Hepatocyte (in vitro differentiated cells): ENCODE results near the gene POLR2M. TPM values are rescaled to one million over a fixed set of nuclear protein-coding genes. Genes with fewer than 3 reads are reported as not detected.

Experiments
- DNase-seq: peaks from one replicate; pipeline ENCODE4 v3.0.0-alpha.2; 2016; ENCODE audit warnings: low spot score
- H2AFZ ChIP-seq: fragments of 200-600 bp; sonication (generic); 2 replicates; pipeline ENCODE4 v1.6.0; 2016; ENCODE audit warnings: antibody characterized with exemption, mild to moderate bottlenecking
- H3K27ac ChIP-seq: fragments of 200-600 bp; sonication (generic); 2 replicates; pipeline ENCODE4 v1.5.1; 2016; ENCODE audit warnings: mild to moderate bottlenecking
- H3K27me3 ChIP-seq: fragments of 200-600 bp; sonication (generic); 2 replicates; pipeline ENCODE4 v1.6.1; 2016
- H3K36me3 ChIP-seq: fragments of 200-600 bp; sonication (generic); replicated peaks from 2 replicates; pipeline ENCODE4 v1.5.1; 2016; ENCODE audit warnings: low read depth; ENCODE audit not compliant: insufficient read depth
- H3K4me1 ChIP-seq: fragments of 200-600 bp; sonication (generic); 2 replicates; pipeline ENCODE4 v1.5.1; 2016; ENCODE audit warnings: mild to moderate bottlenecking, moderate library complexity; ENCODE audit not compliant: insufficient read depth
- H3K4me2 ChIP-seq: fragments of 200-600 bp; sonication (generic); 2 replicates; pipeline ENCODE4 v1.6.0; 2016
- H3K4me3 ChIP-seq: fragments of 200-600 bp; sonication (generic); 2 replicates; pipeline ENCODE4 v1.5.1; 2016; ENCODE audit warnings: mild to moderate bottlenecking
- H3K79me2 ChIP-seq: fragments of 200-600 bp; sonication (generic); 2 replicates; pipeline ENCODE4 v1.6.0; 2017; ENCODE audit warnings: mild to moderate bottlenecking
- H3K9me2 ChIP-seq: fragments of 200-600 bp; sonication (generic); replicated peaks from 2 replicates; pipeline ENCODE4 v1.6.0; 2017; ENCODE audit warnings: mild to moderate bottlenecking; ENCODE audit not compliant: insufficient read depth
- H3K9me3 ChIP-seq: fragments of 200-600 bp; sonication (generic); 2 replicates; pipeline ENCODE4 v1.5.1; 2016; ENCODE audit warnings: low read depth, mild to moderate bottlenecking
- H4K20me1 ChIP-seq: fragments of 200-600 bp; sonication (generic); 2 replicates; pipeline ENCODE4 v1.6.0; 2016; ENCODE audit warnings: mild to moderate bottlenecking; ENCODE audit not compliant: insufficient read depth, poor library complexity, severe bottlenecking
- CTCF ChIP-seq: fragments of 200-600 bp; sonication (generic); IDR thresholded peaks from 2 replicates; pipeline ENCODE4 v1.5.1; 2016; ENCODE audit warnings: antibody characterized with exemption, mild to moderate bottlenecking; ENCODE audit not compliant: poor library complexity
- EZH2 ChIP-seq: fragments of 200-600 bp; sonication (generic); IDR thresholded peaks from 2 replicates; pipeline ENCODE4 v1.6.1; 2016; ENCODE audit warnings: antibody characterized with exemption, mild to moderate bottlenecking, borderline replicate concordance
- EZH2phosphoT487 ChIP-seq: fragments of 200-600 bp; sonication (generic); IDR thresholded peaks from one replicate; pipeline ENCODE4 v1.6.1; 2018; ENCODE audit warnings: antibody characterized with exemption, mild to moderate bottlenecking, low read depth, moderate library complexity; ENCODE audit not compliant: unreplicated experiment, severe bottlenecking
- whole genome bisulfite sequencing: methylation state at CpG from one replicate; pipeline ENCODE4 v1.1.6; 2016; ENCODE audit warnings: low lambda C conversion rate; ENCODE audit errors: missing lambda C conversion rate; 5-methylcytosine and 5-hydroxymethylcytosine counted together
- polyA plus RNA-seq: library from polyadenylated mRNA; unstranded; fragments of >200 nt; fragmentation: Nextera tagmentation; extraction: Ambion mirVana; gene quantifications from 2 replicates; pipeline ENCODE4 v1.2.1, GENCODE V29; 2016
- total RNA-seq: library from RNA; depleted of rRNA; stranded (reverse); fragments of >200 nt; gene quantifications from 2 replicates; pipeline ENCODE4 v1.2.3, GENCODE V29; 2014

The POLR2M gene
- total and polyA plus RNA-seq, 2 experiments from 2014 or later = 27.0 to 145 TPM

GRCh38 chr15:57685306-57686095, 21.0 kb upstream of the POLR2M start:
- no peaks in the 10 kb centered on the region for H3K9me3 ChIP-seq
- no peak overlapping the region for H3K4me2 ChIP-seq
- DNase-seq = no peak
- no peaks in the 10 kb centered on the region for H3K4me1 ChIP-seq
- H4K20me1 ChIP-seq = no peaks in the 10 kb centered on the region
- no peaks in the 10 kb centered on the region for H3K36me3 ChIP-seq
- no peaks in the 10 kb centered on the region for H3K27me3 ChIP-seq
- H3K9me2 ChIP-seq = no peaks in the 10 kb centered on the region
- no peaks in the 10 kb centered on the region for H3K79me2 ChIP-seq
- H3K4me3 ChIP-seq = no peak overlapping the region
- H3K27ac ChIP-seq = peak overlapping the region; percentile 24
- WGBS = 66% methylated on average over 7 of the region's 7 CpGs
- TF ChIP-seq CTCF (no peak), EZH2phosphoT487 (no peak), EZH2 (no peak)
- no peak overlapping the region for H2AFZ ChIP-seq

GRCh38 chr15:57686657-57687056, 19.9 kb upstream of the POLR2M start:
- no peaks in the 10 kb centered on the region for H3K9me3 ChIP-seq
- no peak overlapping the region for H2AFZ ChIP-seq
- 89% methylated on average over 4 of the region's 4 CpGs for WGBS
- TF ChIP-seq EZH2phosphoT487 (no peak), EZH2 (no peak), CTCF (no peak)
- no peak overlapping the region for H3K4me2 ChIP-seq
- H4K20me1 ChIP-seq = no peaks in the 10 kb centered on the region
- no peaks in the 10 kb centered on the region for H3K27me3 ChIP-seq
- no peak overlapping the region for H3K27ac ChIP-seq
- no peak overlapping the region for H3K4me3 ChIP-seq
- no peak for DNase-seq
- H3K36me3 ChIP-seq = no peaks in the 10 kb centered on the region
- peaks cover 4% of the 10 kb centered on the region for H3K4me1 ChIP-seq
- H3K9me2 ChIP-seq = no peaks in the 10 kb centered on the region
- no peaks in the 10 kb centered on the region for H3K79me2 ChIP-seq

GRCh38 chr15:57690341-57690966, 16.1 kb upstream of the POLR2M start:
- no peak overlapping the region for H2AFZ ChIP-seq
- no peaks in the 10 kb centered on the region for H4K20me1 ChIP-seq
- TF ChIP-seq EZH2 (no peak), CTCF (no peak), EZH2phosphoT487 (no peak)
- no peak for DNase-seq
- peaks cover 9% of the 10 kb centered on the region for H3K4me1 ChIP-seq
- H3K27ac ChIP-seq = no peak overlapping the region
- H3K36me3 ChIP-seq = no peaks in the 10 kb centered on the region
- H3K9me2 ChIP-seq = no peaks in the 10 kb centered on the region
- no peaks in the 10 kb centered on the region for H3K9me3 ChIP-seq
- no peak overlapping the region for H3K4me2 ChIP-seq
- 96% methylated on average over 6 of the region's 6 CpGs for WGBS
- H3K79me2 ChIP-seq = no peaks in the 10 kb centered on the region
- no peaks in the 10 kb centered on the region for H3K27me3 ChIP-seq
- H3K4me3 ChIP-seq = no peak overlapping the region
